GM19025 (cell line): ENCODE results near the gene MAD1L1.

ENCODE experiments used
- ATAC-seq: cut with Tn5 transposase; IDR thresholded peaks from one replicate; pipeline ENCODE4 v1.9.1; 2021; ENCODE audit warnings: mild to moderate bottlenecking, low read depth, moderate library complexity; ENCODE audit not compliant: unreplicated experiment

Gene MAD1L1

GRCh38 chr7:1967512-1968396 is 265.0 kb downstream of the MAD1L1 start:
- no peak for ATAC-seq

- ATAC-seq, result no peak
These were observed 266.0 kb downstream of the MAD1L1 start for GRCh38 chr7:1966631-1967200.

GRCh38 chr7:1965579-1966294 is 267.0 kb downstream of the MAD1L1 start:
- ATAC-seq, result no peak

- ATAC-seq, result no peak
These were observed 267.7 kb downstream of the MAD1L1 start for GRCh38 chr7:1964913-1965578.

GRCh38 chr7:1964211-1964912 is 268.4 kb downstream of the MAD1L1 start:
- no peak for ATAC-seq

GRCh38 chr7:1963575-1963974 is 269.2 kb downstream of the MAD1L1 start:
- ATAC-seq, result no peak

GRCh38 chr7:1961701-1962276 is 271.0 kb downstream of the MAD1L1 start:
- no peak for ATAC-seq

- ATAC-seq, result no peak
These were observed 273.4 kb downstream of the MAD1L1 start for GRCh38 chr7:1959305-1959704.

GRCh38 chr7:1957471-1958225 is 275.1 kb downstream of the MAD1L1 start:
- no peak for ATAC-seq

GRCh38 chr7:1956611-1957470 is 275.9 kb downstream of the MAD1L1 start:
- ATAC-seq, result no peak

- no peak for ATAC-seq
These were observed 276.6 kb downstream of the MAD1L1 start for GRCh38 chr7:1956141-1956540.

GRCh38 chr7:1954366-1955004 is 278.3 kb downstream of the MAD1L1 start:
- ATAC-seq, result no peak

- no peak for ATAC-seq
These were observed 279.2 kb downstream of the MAD1L1 start for GRCh38 chr7:1953199-1954190.

GRCh38 chr7:1952781-1953180 is 280.0 kb downstream of the MAD1L1 start:
- no peak for ATAC-seq

GRCh38 chr7:1952169-1952760 is 280.5 kb downstream of the MAD1L1 start:
- ATAC-seq, result no peak

GRCh38 chr7:1951600-1951999 is 281.1 kb downstream of the MAD1L1 start:
- ATAC-seq, result no peak
